ENCODE results near the gene F13A1.

DNA sequence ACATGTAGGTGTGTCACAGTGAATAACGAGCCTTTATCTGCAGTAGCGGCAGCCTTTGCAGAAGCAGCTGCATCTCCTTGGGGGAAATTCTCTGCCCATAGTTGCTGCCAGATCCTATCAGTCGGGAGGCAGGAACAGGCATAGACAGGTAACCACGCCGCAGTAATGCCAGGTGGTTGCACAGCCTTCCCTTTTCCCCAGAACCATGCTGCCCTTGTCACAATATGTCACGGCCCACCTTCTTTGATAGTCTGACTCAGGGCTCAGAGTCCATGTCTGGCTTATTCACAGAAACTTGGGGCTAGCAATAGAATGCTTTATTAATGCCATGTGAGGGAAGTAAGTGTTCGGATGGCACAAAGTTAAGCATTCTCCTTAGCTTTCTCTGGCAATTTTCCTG lies 76.6 kb downstream of the F13A1 start:
- TF ChIP-seq POLR2AphosphoS5 (IDR thresholded peaks at IDR 0.05; ENCODE audit: insufficient read depth in 1 of 2, low read depth in 1 of 2), result no peak
- TF ChIP-seq, protein P1, sequence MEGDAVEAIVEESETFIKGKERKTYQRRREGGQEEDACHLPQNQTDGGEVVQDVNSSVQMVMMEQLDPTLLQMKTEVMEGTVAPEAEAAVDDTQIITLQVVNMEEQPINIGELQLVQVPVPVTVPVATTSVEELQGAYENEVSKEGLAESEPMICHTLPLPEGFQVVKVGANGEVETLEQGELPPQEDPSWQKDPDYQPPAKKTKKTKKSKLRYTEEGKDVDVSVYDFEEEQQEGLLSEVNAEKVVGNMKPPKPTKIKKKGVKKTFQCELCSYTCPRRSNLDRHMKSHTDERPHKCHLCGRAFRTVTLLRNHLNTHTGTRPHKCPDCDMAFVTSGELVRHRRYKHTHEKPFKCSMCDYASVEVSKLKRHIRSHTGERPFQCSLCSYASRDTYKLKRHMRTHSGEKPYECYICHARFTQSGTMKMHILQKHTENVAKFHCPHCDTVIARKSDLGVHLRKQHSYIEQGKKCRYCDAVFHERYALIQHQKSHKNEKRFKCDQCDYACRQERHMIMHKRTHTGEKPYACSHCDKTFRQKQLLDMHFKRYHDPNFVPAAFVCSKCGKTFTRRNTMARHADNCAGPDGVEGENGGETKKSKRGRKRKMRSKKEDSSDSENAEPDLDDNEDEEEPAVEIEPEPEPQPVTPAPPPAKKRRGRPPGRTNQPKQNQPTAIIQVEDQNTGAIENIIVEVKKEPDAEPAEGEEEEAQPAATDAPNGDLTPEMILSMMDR (IDR thresholded peaks at IDR 0.05), result no peak

Measured in vagina (tissue), 2 donors.